CD14-positive monocyte (primary cell): ENCODE measurements around the gene DDHD1. TPM values are rescaled to one million over a fixed set of nuclear protein-coding genes. Genes with fewer than 3 reads are reported as not detected.

Experiments
- DNase-seq, 3 donors: peaks; one replicate each; pipeline ENCODE4 v3.0.0-alpha.2; 2011 to 2022
- H2AFZ ChIP-seq: 2 replicates; pipeline ENCODE4 v1.6.0; 2012; ENCODE audit warnings: mild to moderate bottlenecking, low read depth, low read length, inconsistent platforms; ENCODE audit not compliant: insufficient read depth, poor library complexity, severe bottlenecking
- H3K27ac ChIP-seq, 2 donors: 1 replicate in 1 of 2; 2 replicates in 1 of 2; pipeline ENCODE4 v1.5.1; 2012 to 2013; ENCODE audit warnings: low read length in 2 of 2, control low read depth in 1 of 2, inconsistent platforms in 1 of 2, low read depth in 1 of 2, mild to moderate bottlenecking in 1 of 2
- H3K27me3 ChIP-seq, 2 donors: one replicate each; pipeline versions ENCODE4 v1.6.0 to v1.6.1; 2011 to 2013; ENCODE audit warnings: low read length in 2 of 2; ENCODE audit not compliant: control insufficient read depth in 2 of 2, insufficient read depth in 2 of 2
- H3K36me3 ChIP-seq, 2 donors: replicated peaks in 1 of 2; 1 replicate in 1 of 2; 2 replicates in 1 of 2; pipeline versions ENCODE4 v1.5.1 to v1.6.1; 2012 to 2013; ENCODE audit warnings: low read length in 2 of 2, control low read depth in 1 of 2, inconsistent platforms in 1 of 2, mild to moderate bottlenecking in 1 of 2; ENCODE audit not compliant: insufficient read depth in 2 of 2, control insufficient read depth in 1 of 2
- H3K4me1 ChIP-seq, 2 donors: 1 replicate in 1 of 2; 2 replicates in 1 of 2; pipeline versions ENCODE4 v1.5.1 to v1.6.1; 2012 to 2013; ENCODE audit warnings: low read length in 2 of 2, control low read depth in 1 of 2, inconsistent platforms in 1 of 2, mild to moderate bottlenecking in 1 of 2, moderate library complexity in 1 of 2; ENCODE audit not compliant: insufficient read depth in 2 of 2, control insufficient read depth in 1 of 2
- H3K4me2 ChIP-seq: replicated peaks from 2 replicates; pipeline ENCODE3; 2012; ENCODE audit warnings: low read length, moderate library complexity, mild to moderate bottlenecking; ENCODE audit not compliant: poor library complexity, severe bottlenecking; ENCODE audit errors: extremely low read depth
- H3K4me3 ChIP-seq, 3 experiments: fragments of 200-600 bp in 1 of 3; sonication (generic) in 1 of 3; replicated peaks in 1 of 3; 1 replicate in 2 of 3; 2 replicates in 1 of 3; pipeline ENCODE4 v1.5.1; 2011 to 2013; ENCODE audit warnings: low read length in 3 of 3, mild to moderate bottlenecking in 3 of 3, control low read depth in 2 of 3, low read depth in 2 of 3, inconsistent platforms in 1 of 3, moderate library complexity in 1 of 3
- H3K79me2 ChIP-seq: 2 replicates; pipeline ENCODE4 v1.6.0; 2012; ENCODE audit warnings: mild to moderate bottlenecking, control low read depth, inconsistent platforms, low read length, moderate library complexity; ENCODE audit not compliant: insufficient read depth
- H3K9ac ChIP-seq: 2 replicates; pipeline ENCODE4 v1.6.0; 2017; ENCODE audit warnings: low read length, mild to moderate bottlenecking; ENCODE audit not compliant: insufficient read depth, poor library complexity, severe bottlenecking
- H3K9me3 ChIP-seq, 2 donors: replicated peaks in 1 of 2; 1 replicate in 1 of 2; 2 replicates in 1 of 2; pipeline versions ENCODE4 v1.5.1 to v1.6.1; 2012 to 2013; ENCODE audit warnings: low read length in 2 of 2, control low read depth in 1 of 2; ENCODE audit not compliant: control insufficient read depth in 1 of 2, insufficient read depth in 1 of 2
- H4K20me1 ChIP-seq: 2 replicates; pipeline ENCODE4 v1.6.0; 2012; ENCODE audit warnings: mild to moderate bottlenecking, low read length, control low read depth, moderate library complexity; ENCODE audit not compliant: insufficient read depth
- H3K27ac Mint-ChIP-seq, 7 donors: one replicate each; pipeline ENCODE4 v1.8.0; 2020; ENCODE audit warnings: mild to moderate bottlenecking in 7 of 7, mixed read lengths in 7 of 7, moderate library complexity in 6 of 7, inconsistent platforms in 2 of 7
- H3K27me3 Mint-ChIP-seq, 3 donors: one replicate each; pipeline ENCODE4 v1.8.0; 2021 to 2022; ENCODE audit warnings: low read depth in 3 of 3, mild to moderate bottlenecking in 3 of 3, mixed read lengths in 3 of 3, moderate library complexity in 3 of 3, inconsistent platforms in 1 of 3
- H3K36me3 Mint-ChIP-seq, 2 donors: one replicate each; pipeline ENCODE4 v1.8.0; 2020; ENCODE audit warnings: mixed read lengths in 2 of 2, inconsistent platforms in 1 of 2, mild to moderate bottlenecking in 1 of 2
- H3K4me1 Mint-ChIP-seq: one replicate; pipeline ENCODE4 v1.8.0; 2020; ENCODE audit warnings: mild to moderate bottlenecking, mixed read lengths
- H3K4me3 Mint-ChIP-seq, 2 donors: one replicate each; pipeline ENCODE4 v1.8.0; 2020; ENCODE audit warnings: mild to moderate bottlenecking in 2 of 2, mixed read lengths in 2 of 2, moderate library complexity in 1 of 2
- H3K9me3 Mint-ChIP-seq, 7 donors: one replicate each; pipeline ENCODE4 v1.8.0; 2020 to 2022; ENCODE audit warnings: mixed read lengths in 7 of 7, mild to moderate bottlenecking in 6 of 7, moderate library complexity in 6 of 7, inconsistent platforms in 2 of 7
- CTCF ChIP-seq: fragments of 200-600 bp; IDR thresholded peaks from one replicate; pipeline ENCODE4 v1.8.0; 2022; ENCODE audit warnings: antibody characterized with exemption, mild to moderate bottlenecking
- WGBS: methylation state at CpG from one replicate; pipeline ENCODE4 v1.1.5; 2013; ENCODE audit warnings: missing lambda C conversion rate; ENCODE audit not compliant: insufficient coverage; 5-methylcytosine and 5-hydroxymethylcytosine counted together
- intact Hi-C, 2 donors: fragments of 100-400 bp; cut with micrococcal nuclease; formaldehyde crosslinking; loops; one replicate each; pipeline versions ENCODE4 v1.15.0 to v1.15.1; 2023
- polyA minus RNA-seq: library from RNA; depleted of rRNA, polyadenylated mRNA; stranded (reverse); fragments of >200 nt; gene quantifications from 2 replicates; pipeline ENCODE4 v1.2.3, GENCODE V29; 2012
- polyA plus RNA-seq, 3 donors: library from polyadenylated mRNA; depleted of rRNA in 1 of 3; unstranded in 2 of 3; stranded (reverse) in 1 of 3; fragments of 300-500 nt in 2 of 3; fragments of >200 nt in 1 of 3; fragmentation: Illumina TruSeq in 2 of 3; gene quantifications; 1 replicate in 2 of 3; 2 replicates in 1 of 3; pipeline ENCODE4 v1.2.3, GENCODE V29; 2012 to 2021
- total RNA-seq, 12 experiments: library from RNA in 1 of 12; stranded (reverse) in 1 of 12; fragments of 120-200 nt in 1 of 12; gene quantifications; one replicate each; pipeline ENCODE4 v1.2.4 and lab custom pipeline; 2013 to 2026; ENCODE audit warnings: mixed read lengths in 6 of 12, inconsistent platforms in 1 of 12

The DDHD1 gene
- 13.8 TPM for total RNA-seq (2013)
- 1 to 10 TPM; 2.2 to 7.0 (median 3.1) TPM for polyA plus RNA-seq
- polyA minus RNA-seq: 13.3 and 14.0 TPM in 2 replicates
- total RNA-seq (lab: John Stamatoyannopoulos, UW): 27.7 to 183 (median 116) reads per million in 11 experiments

GRCh38 chr14:53152887-53153701 is at the start of gene DDHD1:
TSS of gene DDHD1 (minus strand) at chr14:53153323. CDS start at chr14:53153098, 225 bp downstream.
- Histone ChIP-seq H4K20me1 (peaks cover 36% of the 10 kb centered on the region), H3K9me3 (no peaks in the 10 kb centered on the region), H3K36me3 (no peaks in the 10 kb centered on the region), H3K4me2 (peak within 1 kb of the TSS; percentile 82), H3K4me1 (peaks cover 29 to 51% of the 10 kb centered on the region in 2 donors), H3K27ac (peak within 1 kb of the TSS; percentile 72 to 88), H3K9ac (peak within 1 kb of the TSS; percentile 90), H2AFZ (peak within 1 kb of the TSS; percentile 83), H3K79me2 (peaks cover 21% of the 10 kb centered on the region), H3K4me3 (peak within 1 kb of the TSS; percentile 54 to 84 (median 56)), H3K27me3 (no peaks in the 10 kb centered on the region)
- Mint-ChIP-seq H3K27me3 (peaks cover 0 to 9% (median 6%) of the 10 kb centered on the region in 3 donors), H3K27ac (peak within 1 kb of the TSS; percentile 86 to 93 (median 91)), H3K9me3 (peaks cover 0 to 5% (median 0%) of the 10 kb centered on the region in 7 donors), H3K4me1 (peaks cover 43% of the 10 kb centered on the region), H3K4me3 (peak within 1 kb of the TSS; percentile 99 to 100), H3K36me3 (peaks cover 0 to 7% of the 10 kb centered on the region in 2 donors)
- TF ChIP-seq CTCF: no peak
- peak; percentile 83 to 89 (median 84) for DNase-seq
- intact Hi-C loops: no loop called here
- WGBS: under 1% methylated on average over 79 of the region's 93 CpGs

- Histone ChIP-seq H2AFZ (no peak overlapping the region), H3K4me2 (no peak overlapping the region), H3K79me2 (no peaks in the 10 kb centered on the region), H3K9me3 (peaks cover 0 to 6% of the 10 kb centered on the region in 2 donors), H3K27me3 (no peaks in the 10 kb centered on the region), H3K4me3 (no peak overlapping the region), H3K9ac (no peak overlapping the region), H3K36me3 (no peaks in the 10 kb centered on the region), H3K27ac (no peak overlapping the region), H3K4me1 (no peaks in the 10 kb centered on the region), H4K20me1 (no peaks in the 10 kb centered on the region)
- Mint-ChIP-seq H3K27ac (no peak overlapping the region), H3K9me3 (peaks cover 2 to 20% (median 7%) of the 10 kb centered on the region in 7 donors), H3K36me3 (no peaks in the 10 kb centered on the region), H3K4me3 (no peak overlapping the region), H3K4me1 (no peaks in the 10 kb centered on the region), H3K27me3 (peaks cover 0 to 4% (median 0%) of the 10 kb centered on the region in 3 donors)
- 100% methylated on average over 1 of the region's 5 CpGs for WGBS
- DNase-seq: no peak
- intact Hi-C loops: no loop called here
- TF ChIP-seq CTCF: no peak
These were observed 42.8 kb upstream of the DDHD1 start for GRCh38 chr14:53195949-53196348.
